Endothelial cell of umbilical vein (primary cell): Measurements from ENCODE around the gene NWD2. TPM values are rescaled to one million over a fixed set of nuclear protein-coding genes. Genes with fewer than 3 reads are reported as not detected.

Experiments used
- BruUV-seq: library from RNA; stranded (reverse); fragments of 400-500 nt; replicated peaks from 2 replicates; lab custom pipeline; 2021; lab: Mats Ljungman, UMichigan
- CTCF ChIA-PET: fragments of 300-600, 350-600 bp; sonication (Branson Sonifier 250); formaldehyde crosslinking; loops from one replicate; lab custom pipeline; 2021; ENCODE audit warnings: antibody characterized with exemption, inconsistent platforms; lab: Charles Lee
- POLR2A ChIA-PET: fragments of 300-600, 350-600 bp; sonication (Branson Sonifier 250); formaldehyde crosslinking; loops from one replicate; lab custom pipeline; 2021; ENCODE audit warnings: antibody characterized with exemption, inconsistent platforms; lab: Charles Lee
- DNase-seq: peaks from one replicate; pipeline ENCODE4 v3.0.0-alpha.2; 2011; ENCODE audit warnings: low read depth, low spot score
- FAIRE-seq: peaks from 2 replicates; lab custom pipeline; 2011; peaks lifted over from hg19 to GRCh38; lab: Jason Lieb, UNC
- H2AFZ ChIP-seq: 2 replicates; pipeline ENCODE4 v1.6.0; 2012; ENCODE audit warnings: low read depth, low read length, control low read depth, inconsistent platforms
- H3K27ac ChIP-seq: 2 replicates; pipeline ENCODE4 v1.5.1; 2011; ENCODE audit warnings: low read depth, mild to moderate bottlenecking, control low read depth, low read length, moderate library complexity; ENCODE audit not compliant: insufficient read depth
- H3K27me3 ChIP-seq, 2 experiments: 2 replicates each; pipeline versions ENCODE4 v1.6.0 to v1.6.1; 2011; ENCODE audit warnings: low read length in 2 of 2, mixed read lengths in 1 of 2; ENCODE audit not compliant: control insufficient read depth in 2 of 2, insufficient read depth in 2 of 2
- H3K36me3 ChIP-seq, 2 experiments: 2 replicates in 1 of 2; 3 replicates in 1 of 2; pipeline ENCODE4 v1.5.1; 2011; ENCODE audit warnings: low read length in 2 of 2, mild to moderate bottlenecking in 1 of 2, moderate library complexity in 1 of 2; ENCODE audit not compliant: control insufficient read depth in 2 of 2, insufficient read depth in 2 of 2; ENCODE audit errors: extremely low read depth in 1 of 2
- H3K4me1 ChIP-seq: 3 replicates; pipeline ENCODE4 v1.5.1; 2011; ENCODE audit warnings: mild to moderate bottlenecking, low read length; ENCODE audit not compliant: control insufficient read depth, insufficient read depth; ENCODE audit errors: extremely low read depth
- H3K4me2 ChIP-seq: 2 replicates; pipeline ENCODE4 v1.6.1; 2011; ENCODE audit warnings: low read length, control low read depth, mixed read lengths; ENCODE audit not compliant: insufficient read depth
- H3K4me3 ChIP-seq, 3 experiments: fragments of 200-600 bp in 1 of 3; sonication (generic), shearing (Covaris generic) in 1 of 3; replicated peaks in 1 of 3; 2 replicates each; pipeline ENCODE4 v1.5.1; 2011 to 2016; ENCODE audit warnings: control low read depth in 3 of 3, low read length in 3 of 3, mild to moderate bottlenecking in 2 of 3, inconsistent platforms in 1 of 3, low read depth in 1 of 3, moderate library complexity in 1 of 3; ENCODE audit not compliant: insufficient read depth in 1 of 3
- H3K79me2 ChIP-seq: 2 replicates; pipeline ENCODE4 v1.6.0; 2012; ENCODE audit warnings: low read length, inconsistent platforms; ENCODE audit not compliant: control insufficient read depth, insufficient read depth
- H3K9ac ChIP-seq: replicated peaks from 2 replicates; pipeline ENCODE3; 2011; ENCODE audit warnings: low read length, control low read depth; ENCODE audit not compliant: insufficient read depth; ENCODE audit errors: extremely low read depth
- H3K9me1 ChIP-seq: replicated peaks from 3 replicates; pipeline ENCODE4 v1.6.0; 2011; ENCODE audit warnings: mild to moderate bottlenecking, low read length; ENCODE audit not compliant: control insufficient read depth, insufficient read depth; ENCODE audit errors: extremely low read depth
- H3K9me3 ChIP-seq: replicated peaks from 2 replicates; pipeline ENCODE4 v1.5.1; 2012; ENCODE audit warnings: low read length, inconsistent platforms; ENCODE audit not compliant: control insufficient read depth, insufficient read depth
- H4K20me1 ChIP-seq: replicated peaks from 2 replicates; pipeline ENCODE3; 2011; ENCODE audit warnings: mild to moderate bottlenecking, low read length; ENCODE audit not compliant: control insufficient read depth, insufficient read depth; ENCODE audit errors: extremely low read depth
- EZH2 ChIP-seq: IDR thresholded peaks from 2 replicates; pipeline ENCODE4 v1.6.1; 2012; ENCODE audit warnings: borderline replicate concordance, low read depth, mild to moderate bottlenecking, moderate library complexity, low read length, inconsistent platforms; ENCODE audit not compliant: severe bottlenecking
- FOS ChIP-seq: IDR thresholded peaks from 2 replicates; pipeline ENCODE4 v1.6.1; 2011; ENCODE audit warnings: mild to moderate bottlenecking, low read length, moderate library complexity, borderline replicate concordance; ENCODE audit not compliant: insufficient read depth
- GATA2 ChIP-seq: IDR thresholded peaks from 2 replicates; pipeline ENCODE4 v1.7.0; 2011; ENCODE audit warnings: low read depth, mild to moderate bottlenecking, moderate library complexity, mixed read lengths, low read length; ENCODE audit not compliant: insufficient read length, insufficient read depth
- JUN ChIP-seq: IDR thresholded peaks from 2 replicates; pipeline ENCODE4 v1.6.1; 2011; ENCODE audit warnings: borderline replicate concordance, low read depth; ENCODE audit not compliant: insufficient read length, insufficient read depth
- MYC ChIP-seq: IDR thresholded peaks from one replicate; pipeline ENCODE4 v1.6.1; 2011; ENCODE audit warnings: mild to moderate bottlenecking, low read depth, low read length
- POLR2A ChIP-seq: IDR thresholded peaks from 2 replicates; pipeline ENCODE4 v1.6.1; 2012; ENCODE audit warnings: low read depth, mild to moderate bottlenecking, control low read depth, low read length
- POLR2AphosphoS5 ChIP-seq: IDR thresholded peaks from 2 replicates; pipeline ENCODE4 v1.6.1; 2012; ENCODE audit warnings: low read depth, mild to moderate bottlenecking, control low read depth, low read length, moderate library complexity; ENCODE audit not compliant: insufficient read depth
- dilution Hi-C: fragments of 300-500 bp; cut with MboI; formaldehyde crosslinking; loops from one replicate; pipeline ENCODE4 v1.15.0; 2019; ENCODE audit warnings: low sequenced_read_pairs; ENCODE audit not compliant: extremely low pct_ligation_motif_present
- intact Hi-C: fragments of 100-400 bp; cut with micrococcal nuclease; formaldehyde crosslinking; loops from one replicate; pipeline ENCODE4 v1.10.0; 2022
- polyA plus RNA-seq, 4 experiments: library from polyadenylated mRNA; depleted of rRNA in 3 of 4; stranded (reverse) in 3 of 4; unstranded in 1 of 4; fragments of >200 nt; gene quantifications; 2 replicates each; pipeline versions ENCODE4 v1.2.1 to v1.2.3, GENCODE V29; 2011 to 2012; ENCODE audit warnings: missing spikeins in 1 of 4
- total RNA-seq: library from RNA; stranded (reverse); gene quantifications from 2 replicates; pipeline ENCODE4 v1.2.3, GENCODE V29; 2021
- TF ChIP-seq, protein P1 (sequence below), 2 donors: IDR thresholded peaks; 1 replicate in 1 of 2; 2 replicates in 1 of 2; pipeline ENCODE4 v1.5.1; 2011; ENCODE audit warnings: low read length in 2 of 2, mild to moderate bottlenecking in 2 of 2, moderate library complexity in 2 of 2, control low read depth in 1 of 2, inconsistent platforms in 1 of 2, low read depth in 1 of 2; ENCODE audit not compliant: insufficient read depth in 1 of 2; ENCODE audit errors: extremely low read depth in 1 of 2
- TF ChIP-seq, protein P2 (sequence below): IDR thresholded peaks from 2 replicates; pipeline ENCODE4 v1.6.1; 2011; ENCODE audit not compliant: insufficient read depth, insufficient read length

The NWD2 gene
- total and polyA plus RNA-seq, 2 donors (not counting 3 experiments of a cell fraction or from before 2014, with no cell fraction given): not detected

DNA sequence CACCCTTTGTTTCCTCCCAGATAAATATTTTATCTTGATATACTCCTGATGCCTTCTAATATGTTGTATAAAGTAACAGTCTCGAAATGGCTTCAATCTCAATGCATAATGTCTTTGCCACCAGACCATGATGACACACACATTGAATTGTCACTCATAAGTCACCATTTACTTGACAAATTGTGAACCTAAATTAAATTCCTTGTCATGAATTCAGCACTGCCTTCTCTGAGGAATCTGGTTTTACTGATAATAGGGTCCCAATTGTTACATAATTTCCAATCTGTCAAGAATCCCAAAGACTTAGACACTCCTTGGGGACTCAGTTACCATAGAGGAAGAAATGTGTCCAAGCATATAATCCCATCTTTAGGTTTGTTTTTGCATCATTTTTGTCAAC lies 82.3 kb downstream of the NWD2 start:
- no peak overlapping the region for H3K4me3 ChIP-seq
- no peak overlapping the region for H3K27ac ChIP-seq
- no peaks in the 10 kb centered on the region for H3K36me3 ChIP-seq
- H4K20me1 ChIP-seq: no peaks in the 10 kb centered on the region
- FAIRE-seq: no peak
- dilution Hi-C loops (no loop called here), intact Hi-C loops (no loop called here)
- H3K4me2 ChIP-seq: no peak overlapping the region
- no peak for DNase-seq
- H3K79me2 ChIP-seq: no peaks in the 10 kb centered on the region
- no peaks in the 10 kb centered on the region for H3K9me1 ChIP-seq
- H2AFZ ChIP-seq: no peak overlapping the region
- no TSS peak for BruUV-seq
- no peaks in the 10 kb centered on the region for H3K9me3 ChIP-seq
- CTCF ChIA-PET: no interaction called here
- POLR2A ChIA-PET: no interaction called here
- H3K4me1 ChIP-seq: no peaks in the 10 kb centered on the region
- TF ChIP-seq EZH2 (no peak), FOS (no peak), POLR2AphosphoS5 (no peak), MYC (no peak), JUN (no peak), POLR2A (no peak), GATA2 (no peak)
- TF ChIP-seq, protein P1, sequence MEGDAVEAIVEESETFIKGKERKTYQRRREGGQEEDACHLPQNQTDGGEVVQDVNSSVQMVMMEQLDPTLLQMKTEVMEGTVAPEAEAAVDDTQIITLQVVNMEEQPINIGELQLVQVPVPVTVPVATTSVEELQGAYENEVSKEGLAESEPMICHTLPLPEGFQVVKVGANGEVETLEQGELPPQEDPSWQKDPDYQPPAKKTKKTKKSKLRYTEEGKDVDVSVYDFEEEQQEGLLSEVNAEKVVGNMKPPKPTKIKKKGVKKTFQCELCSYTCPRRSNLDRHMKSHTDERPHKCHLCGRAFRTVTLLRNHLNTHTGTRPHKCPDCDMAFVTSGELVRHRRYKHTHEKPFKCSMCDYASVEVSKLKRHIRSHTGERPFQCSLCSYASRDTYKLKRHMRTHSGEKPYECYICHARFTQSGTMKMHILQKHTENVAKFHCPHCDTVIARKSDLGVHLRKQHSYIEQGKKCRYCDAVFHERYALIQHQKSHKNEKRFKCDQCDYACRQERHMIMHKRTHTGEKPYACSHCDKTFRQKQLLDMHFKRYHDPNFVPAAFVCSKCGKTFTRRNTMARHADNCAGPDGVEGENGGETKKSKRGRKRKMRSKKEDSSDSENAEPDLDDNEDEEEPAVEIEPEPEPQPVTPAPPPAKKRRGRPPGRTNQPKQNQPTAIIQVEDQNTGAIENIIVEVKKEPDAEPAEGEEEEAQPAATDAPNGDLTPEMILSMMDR (IDR thresholded peaks at IDR 0.05; ENCODE audit: extremely low read depth in 1 of 2, insufficient read depth in 1 of 2, low read depth in 1 of 2, low read length in 2 of 2): no peak
- TF ChIP-seq, protein P2, sequence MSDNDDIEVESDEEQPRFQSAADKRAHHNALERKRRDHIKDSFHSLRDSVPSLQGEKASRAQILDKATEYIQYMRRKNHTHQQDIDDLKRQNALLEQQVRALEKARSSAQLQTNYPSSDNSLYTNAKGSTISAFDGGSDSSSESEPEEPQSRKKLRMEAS: no peak
- H3K27me3 ChIP-seq: no peaks in the 10 kb centered on the region
- no peak overlapping the region for H3K9ac ChIP-seq
